Epidermal melanocyte (primary cell): Measurements from ENCODE around the gene GNPTAB.
A peak's percentile ranks its signal among the peaks of the same experiment; 100 is the strongest.
"Not testable (repeated sequence)": the region's sequence is repeated elsewhere in the genome, so short reads cannot be mapped to it uniquely, and the experiment has no call there.

Experiments
- DNase-seq: peaks from one replicate; pipeline ENCODE4 v3.0.0; 2011; ENCODE audit warnings: low spot score; ENCODE audit not compliant: insufficient read length

The GNPTAB gene

DNA sequence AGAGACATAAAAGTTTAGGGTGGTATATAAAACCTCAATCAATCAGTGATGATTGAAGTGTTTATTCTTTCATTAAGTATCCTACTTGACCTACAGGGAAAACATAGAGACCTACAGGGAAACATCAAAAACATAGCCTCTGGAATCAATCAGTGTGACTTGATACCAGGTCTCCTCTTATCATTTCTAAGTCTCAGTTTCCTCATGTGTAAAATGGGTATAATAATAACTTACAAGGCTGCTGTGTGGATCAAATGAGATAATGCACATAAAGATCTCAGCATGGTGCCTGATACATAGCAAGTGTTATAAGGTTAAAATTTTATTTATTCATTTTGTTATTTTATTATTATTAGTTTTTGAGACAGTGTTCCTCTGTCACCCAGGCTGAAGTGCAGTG, 22.2 kb upstream of the GNPTAB start:
- DNase-seq: no peak

DNA sequence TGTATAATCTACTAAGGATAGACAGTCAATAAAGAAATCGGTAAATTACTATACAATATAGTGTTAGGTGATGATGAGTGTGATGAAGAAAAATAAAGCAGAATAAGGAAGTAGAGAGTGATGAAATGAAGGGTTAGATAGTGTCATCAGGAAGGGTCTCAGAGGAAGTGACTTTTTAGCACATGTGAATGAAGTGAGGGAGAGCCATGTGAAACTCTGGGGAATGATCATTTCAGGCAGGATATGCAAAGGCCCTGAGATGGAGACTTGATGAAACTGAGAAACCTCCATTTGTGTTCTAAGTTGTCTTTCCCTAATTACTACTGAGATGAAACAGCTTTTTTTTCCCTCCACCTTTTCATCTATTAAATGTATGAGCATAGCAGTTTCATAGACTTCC, 19.4 kb upstream of the GNPTAB start:
- DNase-seq: no peak

DNA sequence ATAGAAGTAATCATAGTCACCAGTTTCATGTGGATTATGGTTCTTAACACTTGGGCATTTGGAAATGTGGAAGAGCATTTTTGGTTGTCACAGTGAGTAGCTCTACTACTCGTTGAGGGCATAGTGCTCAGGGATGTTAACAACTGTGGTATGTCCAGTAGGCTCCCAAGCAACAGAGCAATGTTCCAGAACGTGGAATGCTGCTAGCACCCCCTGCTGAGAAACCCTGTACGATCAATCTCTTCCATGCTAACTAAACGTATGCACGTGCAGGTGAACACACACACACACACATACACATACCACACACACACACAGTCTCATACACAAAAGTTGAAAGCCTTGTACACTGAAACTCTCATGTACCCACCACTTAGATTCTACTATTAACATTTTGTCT, 16.6 kb upstream of the GNPTAB start:
- DNase-seq: no peak

DNA sequence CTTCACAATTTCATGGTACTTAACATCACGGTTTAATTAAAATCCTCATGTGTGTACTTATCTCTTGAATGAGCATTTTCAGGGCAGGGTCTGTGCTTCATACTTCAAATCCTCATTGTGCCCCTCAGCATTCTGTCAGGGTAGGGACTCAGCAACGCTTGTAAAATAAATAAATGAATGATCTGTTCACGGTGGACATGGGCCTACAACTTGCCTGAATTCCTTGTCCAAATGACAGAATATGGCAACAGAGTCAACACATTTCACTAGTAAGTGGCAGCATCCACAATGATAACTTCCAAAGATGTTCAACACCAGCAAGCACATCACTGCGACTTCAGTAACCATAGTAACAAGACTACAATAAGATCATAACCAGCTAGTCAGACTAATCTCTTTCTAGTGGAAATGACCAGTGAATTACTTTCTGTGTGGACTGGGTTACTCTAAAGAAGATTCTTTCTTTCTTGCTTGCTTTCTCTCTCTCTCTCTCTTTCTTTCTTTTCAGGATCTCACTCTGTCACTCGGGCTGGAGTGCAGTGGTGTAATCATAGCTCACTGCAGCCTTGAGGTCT, 14.5 kb upstream of the GNPTAB start:
- no peak for DNase-seq

DNA sequence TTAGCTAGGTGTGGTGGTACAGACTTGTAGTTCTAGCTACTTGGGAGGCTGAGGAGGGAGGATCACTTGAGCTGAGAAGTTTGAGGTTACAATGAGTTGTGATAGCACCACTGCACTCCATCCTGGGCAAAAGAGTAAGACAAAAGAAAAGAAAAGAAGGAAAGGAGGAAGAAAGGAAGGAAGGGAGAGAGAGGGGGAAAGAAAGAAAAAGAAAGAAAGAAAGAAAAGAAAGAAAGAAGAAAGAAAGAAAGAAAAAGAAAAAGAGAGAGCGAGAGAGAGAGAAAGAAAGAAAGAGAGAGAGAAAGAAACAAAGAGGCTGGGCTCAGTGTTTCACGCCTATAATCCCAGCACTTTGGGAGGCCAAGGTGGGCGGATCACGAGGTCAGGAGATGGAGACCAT, 10.3 kb upstream of the GNPTAB start:
- DNase-seq: no peak

DNA sequence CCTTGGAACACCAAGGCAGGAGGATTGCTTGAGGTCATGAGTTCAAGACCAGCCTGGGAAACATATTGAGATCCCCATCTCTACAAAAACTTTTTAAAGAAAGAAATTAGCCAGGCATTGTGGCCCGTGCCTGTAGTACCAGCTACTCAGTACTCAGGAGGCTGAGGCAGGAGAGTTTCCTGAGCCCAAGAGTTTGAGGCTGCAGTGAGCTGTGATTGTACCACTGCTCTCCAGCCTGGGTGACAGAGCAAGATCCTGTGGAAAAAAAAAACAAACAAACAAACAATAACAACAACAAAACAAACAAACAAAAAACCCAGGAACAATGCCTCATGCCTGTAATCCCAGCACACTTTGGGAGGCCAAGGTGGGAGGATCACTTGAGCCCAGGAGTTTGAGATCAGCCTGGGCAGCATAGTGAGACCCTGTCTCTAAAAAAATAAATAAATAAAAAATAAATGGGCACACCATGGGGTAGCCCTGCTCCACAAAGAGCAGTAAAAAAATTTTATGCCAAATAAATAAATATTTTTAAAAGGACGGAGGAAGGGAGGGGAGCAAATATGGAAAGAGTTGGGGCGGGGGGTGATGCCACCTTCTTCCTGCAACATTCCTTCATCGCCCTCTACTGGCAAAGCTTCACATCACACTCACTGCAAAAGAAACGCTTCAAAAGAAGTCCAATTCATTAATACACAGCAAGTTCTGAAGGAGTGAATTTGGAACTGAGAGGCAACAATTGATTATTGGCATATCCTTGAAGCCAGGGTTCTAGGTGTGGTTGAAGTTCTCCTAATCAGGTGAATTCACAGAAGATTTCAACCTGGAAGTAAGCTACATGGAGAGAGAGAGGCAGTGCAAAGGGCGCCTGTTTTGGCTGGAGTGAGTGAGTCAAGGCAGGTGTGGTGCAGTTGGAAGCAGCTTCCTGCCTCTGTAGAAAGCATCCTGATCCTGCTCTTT, 8.8 kb upstream of the GNPTAB start:
- peak; percentile 30 for DNase-seq

DNA sequence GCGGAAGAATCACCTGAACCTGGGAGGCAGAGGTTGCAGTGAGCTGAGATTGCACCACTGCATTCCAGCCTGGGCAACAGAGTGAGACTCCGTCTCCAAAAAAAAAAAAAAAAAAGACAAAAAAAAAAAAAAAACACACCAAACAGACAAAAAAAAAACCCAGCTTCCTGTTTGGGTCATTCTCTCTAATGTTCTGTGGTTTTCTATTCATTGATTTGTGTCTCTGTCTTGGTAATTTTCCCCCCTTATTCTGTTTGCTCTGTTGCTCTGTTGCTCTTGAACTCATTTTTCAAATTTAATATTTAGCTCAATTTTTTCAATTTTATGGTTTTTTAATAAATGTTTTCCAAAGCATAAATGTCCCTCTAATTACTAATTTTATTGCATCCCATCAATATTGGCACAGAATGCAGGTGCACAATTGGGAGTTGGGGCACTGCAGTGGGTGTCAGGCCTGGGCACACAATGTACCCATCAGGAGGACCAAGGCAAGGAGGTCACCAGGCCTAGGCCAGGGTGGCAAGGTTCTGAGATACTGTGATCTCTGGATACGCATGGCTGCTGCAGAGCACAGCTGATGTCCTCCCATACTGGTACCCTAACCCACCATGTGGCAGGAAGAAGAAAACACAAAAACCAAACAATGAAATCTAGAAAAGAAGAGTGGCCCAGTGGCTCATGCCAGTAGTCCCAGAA, 8.0 kb upstream of the GNPTAB start:
- DNase-seq: no peak

DNA sequence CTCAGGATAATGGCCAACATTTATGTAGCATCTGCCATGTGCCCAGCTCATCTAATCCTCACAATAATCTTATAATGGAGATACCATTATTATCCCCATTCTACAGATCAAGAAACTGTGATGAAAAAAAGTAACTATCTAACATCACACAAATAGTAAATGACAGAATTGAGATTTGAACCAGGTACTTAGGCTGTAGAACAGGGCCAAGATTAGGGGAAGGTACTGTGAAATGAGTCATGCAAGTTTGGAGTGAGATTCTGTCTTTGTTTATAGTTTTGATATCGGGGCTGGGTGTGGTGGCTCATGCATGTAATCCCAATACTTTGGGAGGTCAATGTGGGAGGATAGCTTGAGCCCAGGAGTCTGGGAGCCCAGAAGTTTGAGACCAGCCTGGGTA, 1.3 kb upstream of the GNPTAB start:
- no peak for DNase-seq

DNA sequence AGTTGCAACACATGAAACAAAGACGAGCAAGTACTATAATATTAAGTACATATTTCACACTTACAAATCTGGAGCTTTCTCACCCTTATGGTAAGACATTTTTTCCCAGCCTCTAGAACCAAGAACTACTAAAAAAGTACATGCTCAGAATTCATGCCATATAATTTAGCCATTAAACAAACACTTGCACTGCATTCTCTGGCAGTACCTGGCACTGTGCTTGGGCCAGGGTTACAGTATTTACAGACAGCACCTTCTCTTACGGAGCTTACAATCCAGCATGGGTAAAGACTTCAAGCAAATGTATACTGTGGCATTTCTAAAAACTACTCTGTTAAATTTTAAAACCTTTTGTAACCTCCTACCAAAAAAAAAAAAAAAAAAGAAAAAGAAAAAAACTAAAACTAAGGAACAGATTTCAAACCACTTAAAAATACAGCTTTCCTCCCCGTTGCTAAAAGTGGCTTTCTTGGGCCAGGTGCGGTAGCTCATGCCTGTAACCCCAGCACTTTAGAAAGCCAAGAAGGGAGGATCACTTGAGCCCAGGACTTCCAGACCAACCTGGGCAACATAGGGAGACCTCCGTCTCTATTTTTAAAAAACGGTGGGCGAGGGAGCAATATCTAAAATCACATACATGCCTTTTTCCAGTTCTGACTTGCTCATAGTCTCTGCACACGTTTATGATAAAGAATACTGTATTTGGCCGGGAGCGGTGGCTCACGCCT, 956 bp downstream of the GNPTAB start:
- no peak for DNase-seq

DNA sequence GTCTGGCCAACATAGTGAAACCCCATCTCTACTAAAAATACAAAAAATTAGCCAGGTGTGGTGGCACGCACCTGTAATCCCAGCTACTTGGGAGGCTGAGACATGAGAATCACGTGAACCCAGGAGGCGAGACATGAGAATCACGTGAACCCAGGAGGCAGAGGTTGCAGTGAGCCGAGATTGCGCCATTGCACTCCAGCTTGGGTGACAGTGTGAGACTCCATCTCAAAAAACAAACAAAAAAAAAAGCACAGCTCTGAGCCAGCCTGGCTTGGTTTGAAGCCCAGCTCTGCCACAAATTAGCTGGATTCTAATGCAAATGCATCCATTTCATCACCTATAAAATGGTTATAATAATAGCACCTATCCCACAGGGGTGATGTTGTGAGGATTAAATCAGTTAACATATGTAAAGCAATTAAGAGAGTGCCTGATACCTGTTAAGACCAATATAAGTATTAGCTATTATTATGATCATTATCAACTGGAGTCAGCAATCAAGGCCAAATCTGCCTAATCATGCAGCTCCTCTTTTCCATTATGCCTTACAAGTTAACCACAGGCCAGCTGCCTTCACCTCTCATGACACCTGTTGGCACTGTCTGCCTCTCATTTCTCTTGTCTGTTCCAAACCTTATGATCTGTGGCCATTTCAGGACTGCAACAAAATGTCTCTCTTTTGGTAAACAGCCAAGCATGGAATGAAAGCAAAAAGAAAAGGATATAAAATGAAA, 2.1 kb downstream of the GNPTAB start:
- no peak for DNase-seq

DNA sequence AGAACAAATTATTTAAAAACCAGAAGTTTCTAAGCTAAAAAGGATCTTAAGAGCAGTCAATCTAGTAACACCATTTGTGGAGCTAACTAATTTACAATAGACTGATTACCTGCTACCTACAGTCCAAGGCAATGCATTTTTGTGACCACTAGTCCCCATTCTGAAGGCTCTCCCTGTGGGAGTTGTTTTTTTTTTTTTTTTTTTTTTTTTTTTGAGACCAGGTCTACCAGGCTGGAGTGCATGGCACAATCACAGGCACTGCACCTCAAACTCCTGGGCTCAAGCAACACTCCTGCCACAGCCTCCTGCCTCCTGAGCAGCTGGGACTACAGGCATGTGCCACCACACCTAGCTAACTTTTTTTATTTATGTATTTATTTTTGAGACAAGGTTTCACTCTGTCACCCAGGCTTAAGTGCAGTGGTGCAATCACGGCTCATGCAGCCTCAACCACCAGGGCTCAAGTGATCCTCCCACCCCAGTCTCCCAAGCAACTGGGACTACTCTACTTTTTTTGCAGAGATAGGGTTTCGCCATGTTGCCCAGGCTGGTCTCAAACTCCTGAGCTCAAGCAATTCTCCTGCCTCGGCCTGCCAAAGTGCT, 3.9 kb downstream of the GNPTAB start:
- no peak for DNase-seq

DNA sequence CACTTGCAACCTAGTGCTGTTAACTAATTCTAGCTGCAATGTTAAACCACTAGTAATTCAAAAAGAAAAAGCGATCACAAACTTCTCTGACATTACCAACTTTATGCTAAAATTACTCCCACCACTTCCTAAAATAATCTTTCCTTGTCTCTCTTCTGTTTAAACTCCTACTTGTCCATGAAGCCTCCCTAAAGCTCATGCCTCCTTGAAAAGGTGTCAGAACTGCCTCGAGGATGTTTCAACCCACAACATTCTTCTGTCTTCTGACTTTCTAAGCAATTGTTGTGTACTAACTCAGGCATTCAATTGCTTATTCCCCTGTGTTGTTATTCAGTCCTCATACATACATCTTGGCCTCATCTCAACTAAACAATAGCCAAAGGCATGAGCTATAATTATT, 5.9 kb downstream of the GNPTAB start:
- DNase-seq: no peak

DNA sequence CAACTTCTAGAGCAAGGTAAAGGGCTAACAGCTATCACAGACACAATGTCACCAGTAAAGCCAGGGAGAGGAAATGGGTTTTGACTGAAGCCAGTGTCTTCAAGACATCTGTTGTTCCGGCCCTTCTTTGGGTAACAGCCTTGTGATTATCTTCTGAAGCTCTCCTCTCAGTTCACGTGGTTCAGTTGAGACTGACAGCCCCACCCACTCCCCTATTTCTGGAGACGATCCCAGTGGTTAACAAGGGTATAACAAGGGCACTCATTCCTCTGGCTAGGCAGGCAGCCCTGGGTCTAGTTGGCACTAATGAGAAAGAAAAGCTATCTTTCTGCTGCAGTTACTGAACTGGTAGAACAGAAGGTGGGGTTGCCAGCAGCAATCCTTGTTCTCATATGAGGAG, 6.9 kb downstream of the GNPTAB start:
- peak; percentile 73 for DNase-seq

DNA sequence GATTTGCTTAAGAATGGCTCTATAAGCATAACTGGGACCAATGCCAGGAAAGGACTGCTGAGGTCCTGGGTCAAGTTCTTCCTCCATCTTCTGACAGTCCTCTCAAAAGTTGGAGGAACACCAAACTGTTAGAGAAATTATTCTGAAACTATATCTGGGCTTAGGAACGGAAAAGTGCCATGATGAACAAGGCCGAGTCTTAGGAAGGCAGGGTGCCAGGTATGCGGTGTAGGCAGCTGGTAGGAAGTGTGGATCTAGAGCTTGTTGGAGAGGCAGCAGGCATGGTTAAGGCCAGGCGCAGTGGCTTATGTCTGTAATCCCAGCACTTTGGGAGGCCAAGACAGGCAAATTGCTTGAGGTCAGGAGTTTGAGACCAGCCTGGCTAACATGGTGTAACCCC, 7.7 kb downstream of the GNPTAB start:
- DNase-seq: no peak

DNA sequence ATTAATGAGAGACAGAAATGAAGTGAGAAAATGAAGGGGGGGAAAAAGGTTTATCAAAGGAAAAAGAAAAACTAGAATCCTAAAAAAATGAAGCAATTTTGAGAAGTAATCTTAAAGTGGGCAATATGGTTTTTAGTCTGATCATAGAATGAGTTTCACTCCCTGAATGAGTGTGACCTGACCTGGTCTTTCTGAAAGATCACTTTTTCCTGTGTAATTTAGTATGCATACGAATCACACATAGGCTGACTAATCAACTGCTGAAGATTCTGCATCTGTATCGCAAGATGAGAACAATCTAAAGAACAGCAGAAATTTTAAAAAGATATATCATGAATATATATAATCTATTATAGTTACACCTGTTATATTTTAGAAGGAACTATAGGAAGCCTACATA, 11.3 kb downstream of the GNPTAB start:
- no peak for DNase-seq

DNA sequence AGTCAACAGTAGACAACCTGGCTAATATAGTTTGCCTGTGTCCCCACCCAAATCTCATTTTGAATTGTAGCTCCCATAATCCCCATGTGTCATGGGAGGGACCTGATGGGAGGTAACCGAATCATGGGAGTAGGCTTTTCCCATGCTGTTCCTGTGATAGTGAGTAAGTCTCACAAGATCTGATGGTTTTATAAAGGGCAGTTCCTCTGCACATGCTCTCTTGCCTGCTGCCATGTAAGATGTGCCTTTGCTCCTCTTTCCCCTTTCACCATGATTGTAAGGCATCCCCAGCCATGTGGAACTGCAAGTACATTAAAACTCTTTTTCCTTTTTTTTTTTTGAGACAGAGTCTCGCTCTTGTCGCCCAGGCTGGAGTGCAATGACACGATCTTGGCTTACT, 12.1 kb downstream of the GNPTAB start:
- DNase-seq: not testable (repeated sequence)

DNA sequence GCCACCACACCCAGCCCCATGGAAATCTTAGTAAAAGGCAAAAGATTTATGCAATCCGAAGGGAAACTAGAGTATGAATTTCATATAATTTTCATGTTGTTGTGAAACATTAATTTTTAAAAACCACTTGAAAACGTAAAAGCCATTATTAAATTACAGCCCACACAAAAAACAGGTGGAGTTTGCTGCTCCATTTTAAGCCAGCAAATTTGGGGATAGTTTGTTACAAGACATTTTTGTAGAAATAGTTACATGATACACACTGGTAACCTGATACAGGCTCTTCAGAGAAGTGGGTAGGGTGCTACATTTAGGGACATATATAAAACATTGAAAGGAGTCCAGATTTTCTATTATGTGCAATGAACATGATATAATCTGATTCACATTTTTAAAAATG, 17.6 kb downstream of the GNPTAB start:
- DNase-seq: no peak

DNA sequence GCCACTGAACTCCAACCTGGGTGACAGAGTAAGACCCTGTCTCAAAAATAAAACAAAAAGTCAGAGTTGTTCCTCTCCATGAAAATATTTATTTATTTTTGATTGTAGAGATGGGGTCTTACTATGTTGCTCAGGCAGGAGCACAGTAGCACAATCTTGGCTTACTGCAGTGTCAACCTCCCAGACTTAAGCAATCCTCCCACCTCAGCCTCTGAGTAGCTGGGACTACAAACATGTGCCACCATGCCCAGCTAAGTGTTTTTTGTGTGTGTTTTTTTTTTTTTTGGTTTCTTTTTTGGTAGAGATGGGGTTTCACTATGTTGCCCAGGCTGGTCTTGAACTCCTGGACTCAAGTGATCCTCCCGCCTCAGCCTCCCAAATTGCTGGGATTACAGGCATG, 18.0 kb downstream of the GNPTAB start:
- DNase-seq: not testable (repeated sequence)

DNA sequence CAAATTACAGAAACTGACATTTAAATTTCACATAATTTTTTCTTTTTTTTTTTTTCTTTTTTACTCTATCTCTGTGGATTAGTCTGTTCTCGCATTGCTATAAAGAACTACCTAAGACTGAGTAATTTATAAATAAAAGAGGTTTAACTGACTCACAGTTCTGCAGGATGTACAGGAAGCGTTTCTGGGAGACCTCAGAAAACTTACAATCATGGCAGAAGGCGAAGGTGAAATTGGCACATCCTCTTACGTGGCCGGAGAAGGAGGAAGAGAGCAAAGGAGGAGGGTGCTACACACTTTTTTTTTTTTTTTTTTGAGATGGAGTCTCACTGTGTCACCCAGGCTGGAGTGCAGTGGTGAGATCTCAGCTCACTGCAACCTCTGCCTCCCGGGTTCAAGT, 19.4 kb downstream of the GNPTAB start:
- DNase-seq: not testable (repeated sequence)

DNA sequence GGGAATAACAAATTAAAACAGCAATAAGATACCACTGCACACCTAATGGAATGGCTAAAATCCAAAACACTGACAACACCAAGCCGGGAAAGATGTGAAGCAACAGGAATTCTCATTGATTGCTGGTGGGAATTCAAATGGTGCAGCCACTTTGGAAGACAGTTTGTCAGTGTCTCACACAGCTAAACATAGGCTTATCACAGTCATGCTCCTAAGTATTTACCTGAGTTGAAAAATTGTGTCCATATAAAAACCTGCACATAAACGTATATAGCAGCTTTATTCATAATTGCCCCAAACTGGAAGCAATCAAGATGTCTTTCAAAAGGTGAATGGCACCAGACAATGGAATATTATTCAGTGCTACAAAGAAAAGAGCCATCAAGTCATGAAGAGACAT, 21.6 kb downstream of the GNPTAB start:
- no peak for DNase-seq

DNA sequence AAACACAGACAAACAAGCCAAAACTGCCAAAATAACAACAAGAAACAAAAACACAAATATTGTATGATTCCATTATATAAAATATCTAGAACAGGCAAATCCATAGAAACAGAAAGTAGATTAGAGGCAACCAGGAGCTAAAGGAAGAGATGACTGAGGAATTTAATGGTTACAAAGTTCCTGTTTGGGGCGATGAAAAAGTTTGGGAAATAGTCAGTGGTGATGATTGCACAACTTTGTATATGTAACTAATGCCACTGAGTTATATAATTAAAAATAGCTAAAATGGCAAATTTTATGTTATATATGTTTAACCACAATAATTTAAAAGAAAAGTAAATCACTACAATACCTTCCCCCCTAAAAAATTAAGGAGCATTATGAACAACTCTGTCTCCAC, 24.5 kb downstream of the GNPTAB start:
- DNase-seq: no peak
